Natural killer cell (primary cell): Measurements from ENCODE around the gene ERN2. TPM values are rescaled to one million over a fixed set of nuclear protein-coding genes. Genes with fewer than 3 reads are reported as not detected.
A peak's percentile ranks its signal among the peaks of the same experiment; 100 is the strongest.

Experiments
- ATAC-seq, 3 donors: fragments of 150-1000 bp in 2 of 3; fragments of 200-7000 bp in 1 of 3; cut with Tn5 transposase; 1 replicate in 1 of 3; 2 replicates in 2 of 3; pipeline ENCODE4 v1.10.0; 2021; ENCODE audit warnings: mild to moderate bottlenecking in 2 of 3, moderate library complexity in 2 of 3
- DNase-seq, 2 donors: peaks; one replicate each; pipeline versions ENCODE4 v3.0.0 to v3.0.0-alpha.2; 2013 to 2021; ENCODE audit warnings: mixed read lengths in 1 of 2
- H3K27ac ChIP-seq: one replicate; pipeline ENCODE4 v1.5.1; 2013; ENCODE audit warnings: mild to moderate bottlenecking, low read length
- H3K27me3 ChIP-seq: one replicate; pipeline ENCODE4 v1.6.1; 2013; ENCODE audit warnings: low read length; ENCODE audit not compliant: control insufficient read depth, insufficient read depth
- H3K36me3 ChIP-seq: one replicate; pipeline ENCODE4 v1.6.1; 2013; ENCODE audit warnings: low read length; ENCODE audit not compliant: control insufficient read depth, insufficient read depth
- H3K4me1 ChIP-seq: one replicate; pipeline ENCODE4 v1.6.1; 2013; ENCODE audit warnings: low read length; ENCODE audit not compliant: control insufficient read depth, insufficient read depth
- H3K4me3 ChIP-seq: one replicate; pipeline ENCODE4 v1.5.1; 2013; ENCODE audit warnings: low read length
- H3K9me3 ChIP-seq: one replicate; pipeline ENCODE4 v1.6.1; 2013; ENCODE audit warnings: low read length; ENCODE audit not compliant: control insufficient read depth, insufficient read depth
- H3K27ac Mint-ChIP-seq, 2 donors: one replicate each; pipeline ENCODE4 v1.8.0; 2022; ENCODE audit warnings: mild to moderate bottlenecking in 2 of 2, mixed read lengths in 2 of 2, moderate library complexity in 1 of 2
- H3K27me3 Mint-ChIP-seq, 2 donors: one replicate each; pipeline ENCODE4 v1.8.0; 2022; ENCODE audit warnings: low read depth in 2 of 2, mixed read lengths in 2 of 2
- H3K36me3 Mint-ChIP-seq: one replicate; pipeline ENCODE4 v1.8.0; 2022; ENCODE audit warnings: mixed read lengths
- H3K4me1 Mint-ChIP-seq, 2 donors: one replicate each; pipeline ENCODE4 v1.8.0; 2022; ENCODE audit warnings: mixed read lengths in 2 of 2
- H3K4me3 Mint-ChIP-seq: one replicate; pipeline ENCODE4 v1.8.0; 2022; ENCODE audit warnings: mild to moderate bottlenecking, moderate library complexity, mixed read lengths
- H3K9me3 Mint-ChIP-seq, 2 donors: one replicate each; pipeline ENCODE4 v1.8.0; 2022; ENCODE audit warnings: mixed read lengths in 2 of 2
- CTCF ChIP-seq: fragments of 200-600 bp; IDR thresholded peaks from one replicate; pipeline ENCODE4 v1.8.0; 2022; ENCODE audit warnings: antibody characterized with exemption
- WGBS: methylation state at CpG from one replicate; pipeline ENCODE4 v1.1.7; 2013; ENCODE audit warnings: missing lambda C conversion rate; ENCODE audit not compliant: insufficient coverage; 5-methylcytosine and 5-hydroxymethylcytosine counted together
- intact Hi-C: fragments of 100-400 bp; cut with micrococcal nuclease; formaldehyde crosslinking; loops from one replicate; pipeline ENCODE4 v1.14.2; 2022
- total RNA-seq, 4 donors: library from RNA; stranded (reverse); fragments of 120-200 nt in 1 of 4; gene quantifications; one replicate each; pipeline versions ENCODE4 v1.2.3 to v1.2.4, GENCODE V29; 2013 to 2022

The ERN2 gene
- total RNA-seq, 3 donors from 2014 or later (not counting 1 experiment from before 2014, with no cell fraction given): not detected

- no peak for DNase-seq
- peak overlapping the region; percentile 90 to 96 for H3K27ac Mint-ChIP-seq
- no peaks in the 10 kb centered on the region for H3K9me3 Mint-ChIP-seq
- no peaks in the 10 kb centered on the region for H3K9me3 ChIP-seq
- no peak for ATAC-seq
- H3K27me3 ChIP-seq: no peaks in the 10 kb centered on the region
- peaks cover 11% of the 10 kb centered on the region for H3K36me3 Mint-ChIP-seq
- peaks cover 34 to 35% of the 10 kb centered on the region in 2 donors for H3K4me1 Mint-ChIP-seq
- H3K27me3 Mint-ChIP-seq: no peaks in the 10 kb centered on the region
- peaks cover 17% of the 10 kb centered on the region for H3K36me3 ChIP-seq
- H3K4me3 Mint-ChIP-seq: peak overlapping the region; percentile 98
- intact Hi-C loops: no loop called here
- TF ChIP-seq CTCF: no peak
- H3K27ac ChIP-seq: peak overlapping the region; percentile 65
- H3K4me1 ChIP-seq: peaks cover 26% of the 10 kb centered on the region
- H3K4me3 ChIP-seq: peak overlapping the region; percentile 66
- 0% methylated on average over 3 of the region's 8 CpGs for WGBS
Observed at GRCh38 chr16:23640615-23640930, 72.4 kb downstream of the ERN2 start.

Other genes with a start within 250 kb of the ERN2 start
- 100 to 1,000 TPM; 129 to 134 (median 131) TPM for gene GGA2, start 202.7 kb downstream of the ERN2 start, total RNA-seq
- 10 to 100 TPM; 12.1 to 14.2 (median 12.4) TPM for gene EARS2, start 155.9 kb downstream of the ERN2 start, total RNA-seq
- 10 to 100 TPM; 51.4 to 65.8 (median 63.6) TPM for gene UBFD1, start 155.5 kb downstream of the ERN2 start, total RNA-seq
- gene NDUFAB1, start 116.9 kb downstream of the ERN2 start, total RNA-seq: 10 to 100 TPM; 27.3 to 30.5 (median 28.3) TPM
- 10 to 100 TPM; 10.7 to 12.8 (median 10.9) TPM for gene PALB2, start 71.9 kb downstream of the ERN2 start, total RNA-seq
- 10 to 100 TPM; 60.7 to 72.1 (median 65.8) TPM for gene DCTN5, start 71.8 kb downstream of the ERN2 start, total RNA-seq
- gene PLK1, start 34.3 kb downstream of the ERN2 start, total RNA-seq: 1 to 10 TPM in 2 of 3 donors, under 1 TPM in 1; 0.66 to 2.9 (median 1.7) TPM
- not detected for gene CHP2, start 41.8 kb upstream of the ERN2 start, total RNA-seq
- 100 to 1,000 TPM; 182 to 222 (median 183) TPM for gene PRKCB, start 122.8 kb upstream of the ERN2 start, total RNA-seq